HEK293 (cell line): ENCODE data around the gene HMGCLL1.
A peak's percentile ranks its signal among the peaks of the same experiment; 100 is the strongest.

ENCODE experiments used
- CTCF ChIA-PET: fragments of 350-600 bp; formaldehyde crosslinking; extraction: SDS; loops from one replicate; lab custom pipeline; 2021; ENCODE audit warnings: antibody characterized with exemption; lab: Yijun Ruan, JAX
- POLR2A ChIA-PET: fragments of 300-600 bp; formaldehyde crosslinking; extraction: SDS; loops from one replicate; lab custom pipeline; 2020; ENCODE audit warnings: antibody characterized with exemption, inconsistent platforms; lab: Yijun Ruan, JAX
- H3K27ac ChIP-seq: fragments of 200-500 bp; sonication (Bioruptor generic); 2 replicates; pipeline ENCODE4 v1.5.1; 2014; ENCODE audit warnings: low read depth, low read length, control low read depth, inconsistent platforms; ENCODE audit errors: extremely low read depth
- H3K36me3 ChIP-seq, 2 experiments: fragments of 200-500 bp in 1 of 2; sonication (Bioruptor generic) in 1 of 2; 1 replicate in 1 of 2; 2 replicates in 1 of 2; pipeline ENCODE4 v1.5.1; 2014 to 2017; ENCODE audit warnings: inconsistent platforms in 2 of 2, low read length in 2 of 2; ENCODE audit not compliant: control insufficient read depth in 2 of 2, insufficient read depth in 1 of 2
- H3K4me1 ChIP-seq: fragments of 200-500 bp; sonication (Bioruptor generic); 2 replicates; pipeline ENCODE4 v1.5.1; 2014; ENCODE audit warnings: mild to moderate bottlenecking, low read length, inconsistent platforms; ENCODE audit not compliant: control insufficient read depth, insufficient read depth
- H3K4me3 ChIP-seq: 2 replicates; pipeline ENCODE4 v1.5.1; 2011; ENCODE audit warnings: low read depth, mild to moderate bottlenecking, control low read depth, low read length, moderate library complexity
- H3K9me3 ChIP-seq: fragments of 200-500 bp; sonication (Bioruptor generic); 2 replicates; pipeline ENCODE4 v1.5.1; 2014; ENCODE audit warnings: low read depth, low read length, inconsistent platforms; ENCODE audit not compliant: control insufficient read depth, insufficient read depth
- FEZF1 ChIP-seq: fragments of 450-650 bp; formaldehyde crosslinking; IDR thresholded peaks from 2 replicates; pipeline ENCODE4 v1.5.1; 2016; ENCODE audit warnings: missing biosample characterization, missing genetic modification characterization
- GLI2 ChIP-seq: fragments of 450-650 bp; formaldehyde crosslinking; IDR thresholded peaks from 2 replicates; pipeline ENCODE4; 2017; ENCODE audit warnings: missing biosample characterization, missing genetic modification characterization, low read depth, borderline replicate concordance
- GLI4 ChIP-seq: fragments of 450-650 bp; formaldehyde crosslinking; IDR thresholded peaks from 2 replicates; pipeline ENCODE4 v1.5.1; 2016; ENCODE audit warnings: missing biosample characterization, missing genetic modification characterization
- HIC1 ChIP-seq: fragments of 450-650 bp; formaldehyde crosslinking; IDR thresholded peaks from 2 replicates; pipeline ENCODE4 v1.5.1; 2016; ENCODE audit warnings: missing biosample characterization, missing genetic modification characterization
- IKZF3 ChIP-seq: fragments of 450-650 bp; IDR thresholded peaks from 2 replicates; pipeline ENCODE4 v1.5.0; 2018; ENCODE audit warnings: missing biosample characterization, mild to moderate bottlenecking, missing genetic modification characterization, moderate library complexity
- KLF17 ChIP-seq: fragments of 450-650 bp; formaldehyde crosslinking; IDR thresholded peaks from 2 replicates; pipeline ENCODE4 v1.5.1; 2016; ENCODE audit warnings: missing biosample characterization, missing genetic modification characterization
- KLF9 ChIP-seq: fragments of 450-650 bp; formaldehyde crosslinking; IDR thresholded peaks from 2 replicates; pipeline ENCODE4 v1.5.1; 2016; ENCODE audit warnings: missing biosample characterization, missing genetic modification characterization, low read depth
- MYNN ChIP-seq: fragments of 450-650 bp; formaldehyde crosslinking; IDR thresholded peaks from 2 replicates; pipeline ENCODE4 v1.5.1; 2016; ENCODE audit warnings: missing biosample characterization, missing genetic modification characterization, borderline replicate concordance
- PRDM4 ChIP-seq: fragments of 450-650 bp; formaldehyde crosslinking; IDR thresholded peaks from 2 replicates; pipeline ENCODE4 v1.5.1; 2017; ENCODE audit warnings: missing biosample characterization, missing genetic modification characterization
- PRDM6 ChIP-seq: fragments of 450-650 bp; formaldehyde crosslinking; IDR thresholded peaks from 2 replicates; pipeline ENCODE4 v1.5.1; 2017; ENCODE audit warnings: missing biosample characterization, missing genetic modification characterization
- SP3 ChIP-seq: fragments of 450-650 bp; formaldehyde crosslinking; IDR thresholded peaks from 2 replicates; pipeline ENCODE4 v1.5.1; 2016; ENCODE audit warnings: missing biosample characterization, missing genetic modification characterization
- ZNF157 ChIP-seq: fragments of 450-650 bp; formaldehyde crosslinking; IDR thresholded peaks from 2 replicates; pipeline ENCODE4 v1.5.1; 2016; ENCODE audit warnings: missing biosample characterization, missing genetic modification characterization
- ZNF16 ChIP-seq: fragments of 450-650 bp; formaldehyde crosslinking; IDR thresholded peaks from 2 replicates; pipeline ENCODE4 v1.5.1; 2016; ENCODE audit warnings: low read depth, missing biosample characterization, missing genetic modification characterization
- ZNF174 ChIP-seq: fragments of 450-650 bp; formaldehyde crosslinking; IDR thresholded peaks from 2 replicates; pipeline ENCODE4 v1.5.0; 2017; ENCODE audit warnings: missing biosample characterization, mild to moderate bottlenecking, missing genetic modification characterization
- ZNF18 ChIP-seq: fragments of 450-650 bp; formaldehyde crosslinking; IDR thresholded peaks from 2 replicates; pipeline ENCODE4 v1.5.1; 2016; ENCODE audit warnings: missing biosample characterization, missing genetic modification characterization
- ZNF324 ChIP-seq: fragments of 450-650 bp; formaldehyde crosslinking; IDR thresholded peaks from 2 replicates; pipeline ENCODE4 v1.5.1; 2016; ENCODE audit warnings: missing biosample characterization, missing genetic modification characterization
- ZNF335 ChIP-seq: fragments of 450-650 bp; formaldehyde crosslinking; conservative IDR thresholded peaks from 2 replicates; pipeline ENCODE4 v1.5.1; 2016; ENCODE audit warnings: missing biosample characterization, missing genetic modification characterization
- ZNF488 ChIP-seq: fragments of 450-650 bp; formaldehyde crosslinking; IDR thresholded peaks from 2 replicates; pipeline ENCODE4 v1.5.1; 2016; ENCODE audit warnings: missing biosample characterization, missing genetic modification characterization
- ZNF530 ChIP-seq: fragments of 450-650 bp; formaldehyde crosslinking; IDR thresholded peaks from 2 replicates; pipeline ENCODE4 v1.5.1; 2016; ENCODE audit warnings: low read depth, missing biosample characterization, missing genetic modification characterization
- ZNF544 ChIP-seq: fragments of 450-650 bp; formaldehyde crosslinking; IDR thresholded peaks from 2 replicates; pipeline ENCODE4 v1.5.0; 2017; ENCODE audit warnings: missing biosample characterization, missing genetic modification characterization
- ZNF561 ChIP-seq: fragments of 450-650 bp; IDR thresholded peaks from 2 replicates; pipeline ENCODE4 v1.5.1; 2018; ENCODE audit warnings: missing biosample characterization, missing genetic modification characterization, borderline replicate concordance
- ZNF639 ChIP-seq: fragments of 450-650 bp; formaldehyde crosslinking; IDR thresholded peaks from 2 replicates; pipeline ENCODE4 v1.5.1; 2016; ENCODE audit warnings: missing biosample characterization, missing genetic modification characterization
- ZNF654 ChIP-seq: fragments of 450-650 bp; formaldehyde crosslinking; IDR thresholded peaks from 2 replicates; pipeline ENCODE4 v1.5.1; 2016; ENCODE audit warnings: low read depth, missing biosample characterization, missing genetic modification characterization
- ZSCAN5A ChIP-seq: fragments of 450-650 bp; formaldehyde crosslinking; IDR thresholded peaks from 2 replicates; pipeline ENCODE4 v1.5.1; 2016; ENCODE audit warnings: missing biosample characterization, missing genetic modification characterization

HMGCLL1 gene

GRCh38 chr6:55397986-55398385 is 181.0 kb downstream of the HMGCLL1 start:
- Histone ChIP-seq H3K27ac (no peak overlapping the region), H3K9me3 (no peaks in the 10 kb centered on the region), H3K4me3 (no peak overlapping the region), H3K36me3 (no peaks in the 10 kb centered on the region), H3K4me1 (peaks cover 9% of the 10 kb centered on the region)
- POLR2A ChIA-PET, result no interaction called here
- TF ChIP-seq GLI2 (tag by site-specific recombination) (no peak), SP3 (no peak), ZNF335 (no peak), KLF17 (no peak), MYNN (tag by site-specific recombination) (no peak), ZNF488 (tag by site-specific recombination) (no peak), ZNF561 (no peak), ZNF654 (tag by site-specific recombination) (no peak), ZNF530 (tag by site-specific recombination) (no peak), KLF9 (tag by site-specific recombination) (no peak), ZNF324 (no peak), ZNF16 (tag by site-specific recombination) (no peak), ZNF544 (tag by site-specific recombination) (no peak), ZSCAN5A (tag by site-specific recombination) (no peak), HIC1 (tag by site-specific recombination) (no peak), ZNF18 (no peak), GLI4 (no peak)
- CTCF ChIA-PET, result no interaction called here

GRCh38 chr6:55395871-55396270 is 183.1 kb downstream of the HMGCLL1 start:
- no peak overlapping the region for H3K27ac ChIP-seq
- H3K4me1 ChIP-seq, result peaks cover 9% of the 10 kb centered on the region
- POLR2A ChIA-PET, result no interaction called here
- CTCF ChIA-PET, result no interaction called here
- no peak overlapping the region for H3K4me3 ChIP-seq
- H3K9me3 ChIP-seq, result no peaks in the 10 kb centered on the region
- no peaks in the 10 kb centered on the region for H3K36me3 ChIP-seq
- TF ChIP-seq ZNF174 (tag by site-specific recombination) (no peak), PRDM4 (peak; percentile 33; the same call in 1 of the 2 replicates), ZNF157 (tag by site-specific recombination) (no peak), FEZF1 (tag by site-specific recombination) (peak; percentile 38; the same call in 1 of the 2 replicates), ZNF639 (tag by site-specific recombination) (no peak), PRDM6 (tag by site-specific recombination) (peak; percentile 46; the same call in 1 of the 2 replicates), IKZF3 (tag by site-specific recombination) (no peak)
